ENCODE results near the gene PTTG1IP.

DNA sequence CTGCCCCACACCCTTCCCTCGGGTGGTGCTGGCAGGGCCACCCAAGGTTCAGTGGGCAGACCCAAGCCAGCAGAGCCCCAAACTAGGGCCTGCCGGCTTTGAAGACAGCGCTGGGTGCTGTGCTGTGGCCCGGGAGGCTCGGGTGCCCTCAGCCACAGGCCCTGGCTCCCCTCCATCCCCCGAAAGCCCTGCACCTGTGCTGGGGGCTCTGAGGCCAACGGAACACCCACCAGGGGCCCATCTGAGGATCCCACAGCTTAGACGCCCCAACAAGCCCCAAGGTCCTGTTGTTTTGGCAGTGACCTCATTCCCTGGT lies 38.6 kb upstream of the PTTG1IP start:
- TF ChIP-seq EZH2 (IDR thresholded peaks at IDR 0.05; ENCODE audit: insufficient read depth, poor library complexity, severe bottlenecking): no peak
- no peak for TF ChIP-seq EZH2phosphoT487 (IDR thresholded peaks at IDR 0.05; ENCODE audit: insufficient read depth, low read depth)
